ENCODE results near the gene GRIN2C.
"Not testable (repeated sequence)": the region's sequence is repeated elsewhere in the genome, so short reads cannot be mapped to it uniquely, and the experiment has no call there.

The GRIN2C gene

DNA sequence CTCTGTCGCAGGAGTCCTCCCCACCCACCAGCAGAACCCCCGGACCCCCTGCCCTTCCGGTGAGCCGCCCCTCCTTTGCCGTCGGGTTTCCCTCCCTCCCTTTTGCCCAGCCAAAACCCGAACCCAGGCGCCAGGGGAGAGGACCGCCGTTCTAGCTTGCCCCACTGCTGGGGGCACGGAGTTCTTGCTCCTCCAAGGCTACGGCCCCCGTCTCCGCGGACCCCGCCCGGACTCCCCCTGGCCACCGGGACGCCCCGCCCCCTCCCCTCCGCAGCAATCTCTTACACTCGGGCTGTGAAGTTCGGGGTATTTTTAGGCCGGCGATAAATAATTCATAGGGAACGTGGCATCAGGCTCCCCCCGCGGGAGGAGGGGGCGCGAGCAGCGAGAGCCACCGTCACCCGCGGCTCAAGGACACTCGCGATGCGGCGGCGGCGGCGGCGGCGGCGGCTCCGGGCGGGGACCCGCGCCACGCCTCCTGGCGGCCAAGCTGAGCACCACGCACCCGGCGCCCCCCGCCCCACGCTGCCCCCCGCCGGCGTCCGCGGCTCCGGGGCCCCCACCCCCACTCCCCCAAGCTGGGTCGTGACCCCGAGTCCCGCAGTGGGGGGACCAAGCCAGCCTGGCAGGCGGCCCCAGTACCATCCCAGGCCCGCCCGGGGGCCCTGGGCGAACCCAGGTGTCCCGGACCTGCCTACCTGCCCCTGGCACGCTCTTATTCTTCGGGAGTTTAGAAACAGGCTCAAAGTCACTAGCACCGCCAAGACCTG lies at the start of gene GRIN2C:
Gene GRIN2C (minus strand): TSS at position 427 of the 770 bp plus-strand sequence. CDS start 4,793 bp downstream, outside the sequence.
- DNase-seq, result no peak

DNA sequence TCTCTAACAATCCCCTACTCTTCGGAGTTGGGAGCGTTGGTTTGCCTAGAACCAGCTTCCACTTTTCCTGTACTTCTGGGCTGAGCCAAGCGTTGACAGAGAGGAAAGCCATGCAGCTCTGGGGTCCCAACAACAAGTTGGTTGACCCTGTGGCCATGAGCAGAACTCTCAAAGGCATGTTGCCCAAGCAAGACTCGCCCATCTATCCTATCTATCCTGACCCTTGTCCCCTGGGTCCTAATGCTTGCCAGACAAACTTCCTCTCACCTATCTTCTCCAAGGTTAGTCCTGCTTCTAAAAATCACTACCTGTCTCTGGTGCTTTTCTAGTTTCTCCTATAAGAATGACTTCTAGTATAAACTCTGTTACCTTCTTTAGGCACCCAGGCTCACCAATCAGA lies 49.4 kb upstream of the GRIN2C start:
- DNase-seq, result not testable (repeated sequence)

DNA sequence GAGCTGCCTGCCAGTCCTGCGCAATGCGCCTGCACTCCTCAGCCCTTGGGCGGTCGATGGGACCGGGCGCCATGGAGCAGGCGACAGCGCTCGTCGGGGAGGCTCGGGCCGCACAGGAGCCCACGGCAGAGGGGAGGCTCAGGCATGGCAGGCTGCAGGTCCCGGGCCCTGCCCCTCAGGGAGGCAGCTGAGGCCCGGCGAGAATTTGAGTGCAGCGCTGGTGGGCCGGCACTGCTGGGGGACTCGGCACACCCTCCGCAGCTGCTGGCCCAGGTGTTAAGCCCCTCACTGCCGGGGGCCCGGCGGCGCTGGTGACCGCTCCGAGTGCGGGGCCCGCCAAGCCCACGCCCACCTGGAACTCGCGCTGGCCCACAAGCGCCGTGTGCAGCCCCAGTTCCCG lies 47.3 kb upstream of the GRIN2C start:
- no peak for DNase-seq

DNA sequence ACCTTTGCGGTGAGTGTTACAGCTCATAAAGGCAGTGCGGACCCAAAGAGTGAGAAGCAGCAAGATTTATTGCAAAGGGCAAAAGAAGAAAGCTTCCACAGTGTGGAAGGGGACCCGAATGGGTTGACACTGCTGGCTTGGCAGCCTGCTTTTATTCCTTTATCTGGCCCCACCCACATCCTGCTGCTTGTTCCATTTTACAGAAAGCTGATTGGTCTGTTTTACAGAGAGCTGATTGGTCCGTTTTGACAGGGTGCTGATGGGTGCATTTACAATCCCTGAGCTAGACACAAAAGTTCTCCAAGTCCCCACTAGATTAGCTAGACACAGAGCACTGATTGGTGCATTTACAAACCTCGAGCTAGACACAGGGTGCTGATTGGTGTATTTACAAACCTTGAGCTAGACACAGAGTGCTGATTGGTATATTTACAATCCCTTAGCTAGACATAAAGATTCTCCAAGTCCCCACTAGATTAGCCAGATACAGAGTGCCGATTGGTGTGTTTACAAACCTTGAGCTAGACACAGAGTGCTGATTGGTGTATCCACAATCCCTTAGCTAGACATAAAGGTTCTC lies 46.6 kb upstream of the GRIN2C start:
- not testable (repeated sequence) for DNase-seq

DNA sequence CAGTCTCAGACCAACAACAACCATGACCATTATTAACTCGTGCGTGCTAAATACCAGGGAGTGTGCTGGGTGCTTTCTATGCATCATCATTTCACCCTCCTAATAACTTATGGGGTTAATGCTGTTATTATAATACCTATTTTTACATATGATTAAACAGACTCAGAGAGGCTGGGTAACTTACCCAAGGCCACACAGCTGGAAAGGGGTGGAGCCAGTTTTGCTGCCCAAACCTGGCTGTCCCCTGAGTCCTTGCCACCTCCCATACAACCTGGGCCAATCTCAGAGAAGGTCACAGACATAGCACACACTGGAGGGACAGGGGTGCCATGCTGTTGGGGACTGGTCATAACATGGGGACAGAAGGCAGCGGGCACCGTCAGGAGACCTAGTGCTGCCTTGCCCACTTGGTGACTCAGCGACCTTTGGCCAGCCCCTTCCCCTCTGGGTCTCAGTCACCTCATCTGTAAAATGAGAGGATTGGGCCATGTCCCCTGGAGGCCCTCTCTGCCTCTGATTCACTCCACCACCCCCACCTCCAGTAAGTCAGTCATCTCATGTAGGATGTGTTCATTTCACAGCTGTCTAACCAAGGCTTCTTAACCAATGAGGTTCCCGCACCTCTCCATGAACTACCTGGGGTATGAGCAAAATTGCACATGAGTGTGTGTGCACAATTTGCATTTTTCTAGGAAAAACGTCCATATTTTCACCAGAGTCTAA lies 45.2 kb upstream of the GRIN2C start:
- DNase-seq, result no peak

DNA sequence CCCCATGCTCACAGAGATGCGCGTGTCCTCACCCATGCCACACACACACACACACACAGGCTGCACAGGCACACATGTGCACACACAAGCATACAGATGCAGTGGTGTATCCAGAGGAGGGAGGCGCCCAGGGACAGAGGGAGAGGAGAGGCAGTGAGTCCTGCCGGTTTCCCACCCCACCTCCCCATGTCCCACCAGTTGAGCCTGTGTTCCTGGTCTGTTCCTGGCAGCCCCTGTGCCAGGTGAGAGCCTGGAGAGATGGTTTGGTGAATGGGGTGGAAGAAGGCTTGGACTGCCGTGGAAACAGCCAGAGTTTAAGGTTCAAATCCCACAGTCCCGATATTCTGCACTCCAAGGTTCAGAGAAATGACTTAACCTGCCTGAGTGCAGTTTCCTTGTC lies 44.0 kb upstream of the GRIN2C start:
- no peak for DNase-seq

DNA sequence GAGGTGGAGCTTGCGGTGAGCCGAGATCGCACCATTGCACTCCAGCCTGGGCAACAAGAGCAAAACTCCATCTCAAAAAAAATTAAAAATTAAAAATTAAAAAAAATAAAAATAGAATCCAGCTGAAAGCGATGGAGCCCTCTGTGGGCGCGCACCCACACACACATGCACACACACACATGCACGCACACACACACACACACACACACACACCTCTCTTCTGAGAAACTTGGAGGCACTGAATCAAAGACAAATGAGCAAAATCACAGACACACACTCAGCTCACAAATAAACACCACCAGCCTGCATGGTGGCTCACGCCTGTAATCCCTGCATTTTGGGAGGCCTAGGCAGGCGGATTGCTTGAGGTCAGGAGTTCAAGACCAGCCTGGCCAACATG lies 43.3 kb upstream of the GRIN2C start:
- no peak for DNase-seq

DNA sequence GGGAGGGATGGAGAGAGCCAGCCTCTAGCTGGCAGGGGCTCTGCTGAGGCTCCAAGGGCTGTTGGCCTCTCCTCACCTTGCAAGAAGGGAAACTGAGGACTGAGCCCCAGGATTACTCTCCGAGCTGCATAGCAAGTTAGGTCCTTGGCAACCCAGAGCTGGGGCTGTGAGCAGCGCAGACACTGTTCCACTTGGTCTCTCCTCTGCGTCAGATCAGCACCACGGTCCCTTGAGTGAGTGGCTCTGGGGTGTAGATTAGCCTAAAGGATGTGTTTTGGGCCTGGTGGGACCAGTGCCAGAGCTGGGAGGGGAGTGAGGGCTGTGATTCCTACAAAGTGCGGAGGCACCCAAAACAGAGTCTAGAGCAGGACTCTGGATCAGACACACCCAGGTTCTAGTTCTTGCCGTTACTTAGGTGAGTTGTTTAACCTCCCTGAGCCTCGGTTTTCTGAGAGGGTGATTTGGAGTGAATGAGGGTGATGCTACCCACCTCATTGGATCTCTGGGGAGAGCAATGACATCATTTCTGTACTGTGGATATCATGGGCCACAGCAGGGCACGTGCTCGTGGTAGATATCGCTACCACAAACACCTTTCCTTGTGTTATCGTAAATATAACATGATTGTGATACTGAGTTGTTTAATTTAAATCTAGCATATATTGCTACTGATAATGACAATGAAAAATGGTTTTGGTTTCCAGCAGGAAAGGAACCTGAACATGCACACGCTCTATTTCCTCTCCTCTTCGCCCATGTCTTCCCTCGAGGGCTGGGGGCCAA lies 41.9 kb upstream of the GRIN2C start:
- no peak for DNase-seq

DNA sequence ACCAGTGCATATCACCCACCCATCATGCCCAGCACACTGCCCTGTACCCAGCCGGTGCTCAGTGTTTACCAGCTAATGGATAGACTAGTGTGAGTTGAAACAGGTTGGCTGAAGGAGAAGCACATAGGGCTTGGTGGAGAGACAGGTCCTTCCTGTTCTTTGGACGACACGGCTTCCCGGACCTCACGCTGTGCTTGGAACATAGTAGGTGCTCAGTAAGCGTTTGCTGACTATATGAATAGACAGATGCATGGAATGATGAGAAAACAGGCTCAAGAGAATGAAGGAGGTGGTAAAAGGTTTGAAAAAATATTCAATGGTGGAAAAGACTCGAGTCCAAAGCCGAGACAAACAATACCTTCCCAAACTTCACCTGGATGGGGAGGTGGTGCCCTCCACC lies 40.5 kb upstream of the GRIN2C start:
- DNase-seq, result no peak

DNA sequence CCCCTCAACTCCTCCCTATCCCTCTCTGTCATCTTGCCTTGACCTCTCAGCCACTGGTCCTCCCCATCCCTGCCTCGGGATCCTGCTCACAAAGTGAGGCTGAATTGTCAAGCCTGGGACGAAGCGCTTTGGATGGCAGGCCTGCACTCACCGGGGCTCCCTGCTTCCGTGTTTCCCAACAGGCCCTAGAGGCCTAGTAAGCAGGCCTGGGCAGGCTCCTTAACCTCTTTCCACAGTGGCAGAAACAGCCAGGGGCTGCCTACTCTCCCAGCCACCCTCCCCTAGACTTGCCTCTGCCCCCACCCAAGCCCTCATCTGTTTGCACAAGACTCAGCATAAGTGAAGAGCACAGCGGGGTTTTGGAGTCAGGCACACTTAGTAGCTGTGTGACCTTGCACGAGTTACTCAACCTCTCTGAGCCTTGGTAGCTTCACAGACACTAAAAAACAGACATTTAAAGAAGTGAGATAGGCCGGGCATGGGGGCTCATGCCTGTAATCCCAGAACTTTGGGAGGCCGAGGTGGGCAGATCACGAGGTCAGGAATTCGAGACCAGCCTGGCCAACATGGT lies 38.8 kb upstream of the GRIN2C start:
- DNase-seq, result no peak

DNA sequence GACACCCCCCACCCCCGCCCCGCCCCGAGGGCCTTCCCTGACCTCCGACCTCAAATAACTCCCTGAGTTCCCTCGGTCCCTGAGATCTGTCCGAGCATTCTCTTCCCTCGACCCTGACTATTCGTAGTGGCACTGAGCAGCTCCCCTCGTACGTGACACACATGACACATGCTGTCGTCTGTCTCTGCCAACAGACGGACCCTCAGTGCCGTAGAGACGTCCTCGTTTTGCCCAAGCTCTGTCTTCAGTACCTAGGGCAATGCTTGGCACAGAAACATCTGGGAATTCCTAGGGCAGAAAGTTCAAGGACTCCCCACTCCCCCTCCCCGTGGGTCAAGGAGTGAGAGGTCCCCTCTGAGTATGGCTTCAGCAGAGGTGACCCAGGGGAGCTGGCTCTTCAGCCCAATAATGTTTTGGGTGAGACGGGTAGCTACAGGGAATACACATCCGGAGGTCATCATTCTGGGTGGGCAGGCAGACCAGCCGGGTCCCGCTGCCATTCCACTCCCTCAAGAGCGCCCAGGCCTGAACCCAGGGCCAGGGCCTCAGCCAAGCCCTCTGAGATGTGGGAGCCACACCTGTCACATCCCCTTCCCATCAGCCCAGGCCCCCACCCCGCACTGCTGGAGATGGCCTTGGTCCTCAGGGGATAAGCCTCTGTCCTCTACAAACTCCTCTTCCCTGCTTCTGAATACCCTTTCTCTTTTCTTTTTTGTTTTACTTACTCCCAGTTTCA lies 34.4 kb upstream of the GRIN2C start:
- no peak for DNase-seq

DNA sequence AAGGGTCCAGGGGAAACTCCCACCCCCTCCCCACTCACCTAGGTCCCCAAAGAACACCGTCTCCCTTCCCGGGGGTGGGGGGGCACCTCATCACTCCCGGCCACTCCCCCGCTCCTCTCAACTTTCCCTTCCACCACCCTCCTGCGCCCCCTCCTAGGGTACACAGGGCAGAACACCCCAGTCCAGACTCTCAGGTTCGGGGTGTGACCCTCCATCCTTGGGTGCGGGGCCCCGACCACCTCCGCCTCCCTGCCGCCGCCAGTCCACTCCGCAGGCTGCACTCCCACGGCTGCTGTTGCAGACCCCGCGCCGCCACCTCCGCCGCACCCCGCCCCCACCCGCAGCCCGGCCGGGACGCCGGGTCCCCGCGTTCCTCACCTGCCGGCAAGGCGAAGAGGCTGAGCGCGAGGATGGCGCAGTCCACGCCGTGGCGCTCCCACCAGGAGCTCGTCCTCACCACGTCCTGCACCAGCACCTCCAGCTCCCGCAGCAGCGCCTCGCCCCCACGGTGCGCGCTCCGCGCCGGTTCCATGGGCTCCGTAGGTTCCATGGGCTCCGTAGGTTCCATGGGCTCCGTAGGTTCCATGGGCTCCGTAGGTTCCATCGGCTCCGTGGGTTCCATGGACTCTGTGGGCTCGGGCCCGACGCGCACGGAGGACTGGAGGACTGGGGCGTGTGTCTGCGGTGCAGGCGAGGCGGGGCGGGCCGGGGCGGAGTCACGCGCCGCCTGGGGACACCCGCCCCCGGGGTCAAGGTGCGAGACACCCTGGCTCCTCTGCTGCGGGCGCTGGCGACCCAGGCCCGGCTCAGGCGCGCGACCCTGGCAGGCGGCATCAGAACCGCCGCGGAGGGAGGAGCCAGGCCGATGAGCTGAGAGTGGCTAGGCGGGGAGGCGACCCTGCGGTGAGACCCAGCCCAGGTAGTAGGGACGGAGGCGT lies 33.6 kb upstream of the GRIN2C start, which contains the start of gene FADS6:
Gene FADS6 (minus strand): TSS at position 660 of the 938 bp plus-strand sequence. CDS start 38 bp downstream, at position 622.
- DNase-seq, result no peak

DNA sequence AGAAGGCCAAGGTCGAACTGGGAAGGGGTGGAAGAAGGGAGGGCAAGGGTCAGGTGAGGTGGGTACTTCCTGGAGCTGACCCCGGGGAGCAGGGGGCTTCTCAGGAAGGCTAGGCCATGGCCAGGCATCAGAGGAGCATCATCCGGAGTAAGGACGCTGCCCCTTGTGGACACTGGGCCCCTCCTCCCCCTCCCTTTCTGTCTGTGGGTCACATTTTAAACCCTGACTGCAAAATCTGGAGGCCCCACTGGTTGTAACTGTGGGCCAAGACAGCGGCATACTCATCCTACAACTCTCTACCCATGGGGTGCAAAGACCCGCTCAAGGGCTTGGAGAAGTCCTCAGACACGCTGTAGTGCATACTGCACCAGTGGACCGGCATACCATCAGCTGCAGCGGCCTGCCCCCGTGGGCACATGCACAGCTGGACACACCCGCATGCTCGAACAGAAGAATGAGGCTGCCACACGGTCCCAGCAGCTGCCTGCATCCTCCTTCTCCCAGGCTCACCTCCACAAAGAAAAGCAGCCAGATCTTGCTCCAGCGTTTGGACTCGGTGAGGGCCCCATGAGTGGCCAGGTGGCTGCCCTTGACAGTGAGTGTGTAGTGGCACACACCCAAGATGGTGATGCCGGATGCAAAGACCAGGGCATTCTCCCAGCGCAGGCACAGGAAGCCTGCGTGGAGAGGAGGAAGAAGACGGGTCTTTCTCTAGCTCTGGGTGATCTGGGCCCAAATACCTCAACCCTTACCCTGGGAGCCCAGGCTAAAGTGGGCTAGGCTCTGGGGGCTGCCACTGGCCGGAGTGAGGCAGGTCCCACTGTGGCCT lies 32.5 kb upstream of the GRIN2C start:
- DNase-seq, result no peak

DNA sequence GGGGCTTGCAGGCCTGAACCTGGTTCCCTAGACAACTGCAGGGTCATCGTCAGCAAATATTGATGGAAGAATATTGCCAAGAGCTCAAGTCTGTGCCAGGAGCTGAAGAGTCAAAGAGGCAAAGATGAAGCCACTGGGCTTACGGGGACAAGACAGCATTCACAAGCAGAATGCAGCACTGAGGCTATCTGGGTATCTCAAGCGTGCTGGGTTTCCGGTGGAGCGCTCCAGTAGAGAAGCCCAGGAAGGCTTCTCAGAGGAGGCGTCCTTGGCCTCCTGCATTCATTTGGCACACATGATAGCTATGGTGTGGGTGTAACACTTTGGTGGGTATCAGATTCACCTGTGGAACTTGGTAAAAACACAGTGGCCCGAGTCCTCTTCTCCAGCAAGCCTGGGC lies 30.9 kb upstream of the GRIN2C start:
- no peak for DNase-seq

DNA sequence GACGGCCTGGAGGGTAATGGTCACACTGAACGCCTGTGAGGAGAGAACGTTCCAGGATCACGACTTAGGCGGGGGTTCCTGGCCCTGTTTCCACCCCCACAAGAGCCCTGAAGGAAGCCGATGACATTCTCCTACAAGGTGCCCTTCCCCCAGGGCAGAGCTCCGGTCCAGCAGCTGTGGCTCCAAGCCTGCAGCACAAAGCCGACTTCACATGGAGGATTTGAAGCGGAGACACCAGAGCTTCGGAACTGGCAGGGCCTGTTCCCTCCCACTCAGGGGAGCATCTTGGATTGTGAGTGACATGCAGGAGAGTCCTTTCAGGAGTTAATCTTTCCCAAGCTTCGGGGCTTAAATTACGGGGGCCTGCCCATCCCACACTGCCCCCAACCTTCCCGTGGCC lies 28.8 kb upstream of the GRIN2C start:
- no peak for DNase-seq

DNA sequence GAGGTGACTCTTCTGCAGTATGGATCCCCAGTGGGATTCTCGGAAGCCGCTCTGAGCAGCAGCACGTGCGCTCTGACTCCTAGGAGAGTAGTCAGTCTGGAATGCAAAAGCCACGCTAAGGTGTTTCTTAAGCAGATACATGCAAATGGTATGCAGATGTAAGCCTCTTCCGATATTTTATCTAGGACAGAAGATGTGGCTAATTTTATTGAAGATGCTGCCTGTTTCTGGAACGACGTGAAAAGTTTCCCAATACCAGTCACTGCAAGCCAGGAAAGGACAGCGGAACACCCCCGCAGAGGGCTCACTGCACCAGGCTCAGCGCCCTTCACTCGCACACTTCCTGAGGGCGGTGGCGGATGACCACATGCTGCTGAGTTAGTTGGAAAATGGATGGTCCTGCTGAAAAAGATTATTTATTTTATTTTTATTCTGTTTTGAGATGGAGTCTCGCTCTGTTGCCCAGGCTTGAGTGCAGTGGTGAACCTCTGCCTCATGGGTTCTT lies 23.6 kb upstream of the GRIN2C start:
- no peak for DNase-seq

DNA sequence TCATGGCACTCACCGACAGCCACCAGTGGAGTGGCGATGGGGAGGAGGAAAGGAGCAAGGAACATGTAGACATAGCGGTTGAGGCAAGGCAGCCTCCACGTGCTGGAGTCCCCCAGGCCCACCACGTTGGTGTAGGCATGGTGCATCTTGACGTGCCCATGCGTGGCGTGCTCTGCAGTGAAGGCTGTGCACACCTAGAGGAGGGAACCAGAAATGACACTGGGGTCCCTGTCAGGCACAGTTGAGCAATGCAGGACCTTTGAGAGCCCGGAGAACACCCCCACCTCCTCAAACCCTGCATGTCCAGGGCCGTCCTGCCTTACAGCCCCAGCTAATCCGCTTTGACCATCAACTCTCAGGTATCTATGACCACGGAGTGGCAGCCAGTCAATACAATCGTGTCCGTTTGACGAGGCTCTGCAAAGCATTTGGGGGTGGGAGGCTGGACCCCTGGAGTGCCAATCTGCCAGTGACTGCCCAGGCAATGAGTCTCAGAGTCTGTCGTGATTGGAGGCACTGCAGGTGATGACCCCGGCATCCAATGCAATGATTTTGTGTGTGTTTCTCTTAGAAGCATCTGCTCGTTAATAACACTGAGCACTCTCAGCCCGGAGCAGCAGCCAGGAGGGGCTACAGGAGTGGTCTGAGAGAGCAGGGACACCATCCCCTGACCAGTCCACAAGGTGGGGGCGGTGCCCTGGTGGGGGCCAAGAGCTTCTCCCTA lies 23.0 kb upstream of the GRIN2C start:
- no peak for DNase-seq

DNA sequence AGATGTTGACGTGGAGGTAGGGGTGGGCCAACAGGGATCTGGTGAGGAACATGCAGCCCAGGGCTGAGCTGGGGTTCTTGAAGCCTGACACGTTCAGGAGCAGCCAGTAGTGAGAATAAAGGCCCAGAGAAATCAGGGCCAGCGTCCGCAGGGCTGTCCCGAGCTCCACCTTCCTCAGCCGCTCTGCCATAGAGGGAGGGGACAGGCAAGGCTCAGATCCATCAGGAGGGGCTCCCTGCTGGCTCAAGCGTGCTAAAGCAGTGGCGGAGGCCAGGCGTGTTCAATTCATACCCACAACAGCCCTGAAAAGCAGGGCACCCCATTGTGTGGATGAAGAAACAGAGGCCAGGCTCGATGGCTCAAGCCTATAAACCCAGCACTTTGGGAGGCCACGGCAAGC lies 21.4 kb upstream of the GRIN2C start:
- no peak for DNase-seq

DNA sequence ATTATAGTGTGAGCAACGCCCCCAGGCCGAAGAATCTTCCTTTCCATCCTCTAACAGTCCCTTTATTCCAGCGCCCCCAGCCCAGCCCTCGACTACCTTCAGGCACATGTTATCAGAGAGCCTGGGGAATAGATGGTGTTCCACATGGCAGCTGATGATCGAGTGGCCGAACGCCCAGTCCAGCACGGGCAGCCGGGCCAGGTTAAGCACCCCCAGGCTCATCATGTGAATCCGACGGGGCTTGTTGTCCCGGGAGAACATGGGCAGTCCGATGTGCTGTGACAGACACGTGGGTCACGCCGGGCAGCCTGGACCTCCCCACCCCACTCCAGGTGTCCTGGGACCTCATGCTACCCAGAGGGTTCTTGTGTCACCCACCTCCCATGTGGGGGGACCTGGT lies 19.6 kb upstream of the GRIN2C start:
- DNase-seq, result no peak
